Endothelial cell of umbilical vein (primary cell): Measurements from ENCODE around the gene RASGEF1C. TPM values are rescaled to one million over a fixed set of nuclear protein-coding genes. Genes with fewer than 3 reads are reported as not detected.

Experiments used
- BruUV-seq: library from RNA; stranded (reverse); fragments of 400-500 nt; replicated peaks from 2 replicates; lab custom pipeline; 2021; lab: Mats Ljungman, UMichigan
- CTCF ChIA-PET: fragments of 300-600, 350-600 bp; sonication (Branson Sonifier 250); formaldehyde crosslinking; loops from one replicate; lab custom pipeline; 2021; ENCODE audit warnings: antibody characterized with exemption, inconsistent platforms; lab: Charles Lee
- POLR2A ChIA-PET: fragments of 300-600, 350-600 bp; sonication (Branson Sonifier 250); formaldehyde crosslinking; loops from one replicate; lab custom pipeline; 2021; ENCODE audit warnings: antibody characterized with exemption, inconsistent platforms; lab: Charles Lee
- DNase-seq: peaks from one replicate; pipeline ENCODE4 v3.0.0-alpha.2; 2011; ENCODE audit warnings: low read depth, low spot score
- FAIRE-seq: peaks from 2 replicates; lab custom pipeline; 2011; peaks lifted over from hg19 to GRCh38; lab: Jason Lieb, UNC
- H2AFZ ChIP-seq: 2 replicates; pipeline ENCODE4 v1.6.0; 2012; ENCODE audit warnings: low read depth, low read length, control low read depth, inconsistent platforms
- H3K27ac ChIP-seq: 2 replicates; pipeline ENCODE4 v1.5.1; 2011; ENCODE audit warnings: low read depth, mild to moderate bottlenecking, control low read depth, low read length, moderate library complexity; ENCODE audit not compliant: insufficient read depth
- H3K27me3 ChIP-seq, 2 experiments: 2 replicates each; pipeline versions ENCODE4 v1.6.0 to v1.6.1; 2011; ENCODE audit warnings: low read length in 2 of 2, mixed read lengths in 1 of 2; ENCODE audit not compliant: control insufficient read depth in 2 of 2, insufficient read depth in 2 of 2
- H3K36me3 ChIP-seq, 2 experiments: 2 replicates in 1 of 2; 3 replicates in 1 of 2; pipeline ENCODE4 v1.5.1; 2011; ENCODE audit warnings: low read length in 2 of 2, mild to moderate bottlenecking in 1 of 2, moderate library complexity in 1 of 2; ENCODE audit not compliant: control insufficient read depth in 2 of 2, insufficient read depth in 2 of 2; ENCODE audit errors: extremely low read depth in 1 of 2
- H3K4me1 ChIP-seq: 3 replicates; pipeline ENCODE4 v1.5.1; 2011; ENCODE audit warnings: mild to moderate bottlenecking, low read length; ENCODE audit not compliant: control insufficient read depth, insufficient read depth; ENCODE audit errors: extremely low read depth
- H3K4me2 ChIP-seq: 2 replicates; pipeline ENCODE4 v1.6.1; 2011; ENCODE audit warnings: low read length, control low read depth, mixed read lengths; ENCODE audit not compliant: insufficient read depth
- H3K4me3 ChIP-seq, 3 experiments: fragments of 200-600 bp in 1 of 3; sonication (generic), shearing (Covaris generic) in 1 of 3; replicated peaks in 1 of 3; 2 replicates each; pipeline ENCODE4 v1.5.1; 2011 to 2016; ENCODE audit warnings: control low read depth in 3 of 3, low read length in 3 of 3, mild to moderate bottlenecking in 2 of 3, inconsistent platforms in 1 of 3, low read depth in 1 of 3, moderate library complexity in 1 of 3; ENCODE audit not compliant: insufficient read depth in 1 of 3
- H3K79me2 ChIP-seq: 2 replicates; pipeline ENCODE4 v1.6.0; 2012; ENCODE audit warnings: low read length, inconsistent platforms; ENCODE audit not compliant: control insufficient read depth, insufficient read depth
- H3K9ac ChIP-seq: replicated peaks from 2 replicates; pipeline ENCODE3; 2011; ENCODE audit warnings: low read length, control low read depth; ENCODE audit not compliant: insufficient read depth; ENCODE audit errors: extremely low read depth
- H3K9me1 ChIP-seq: replicated peaks from 3 replicates; pipeline ENCODE4 v1.6.0; 2011; ENCODE audit warnings: mild to moderate bottlenecking, low read length; ENCODE audit not compliant: control insufficient read depth, insufficient read depth; ENCODE audit errors: extremely low read depth
- H3K9me3 ChIP-seq: replicated peaks from 2 replicates; pipeline ENCODE4 v1.5.1; 2012; ENCODE audit warnings: low read length, inconsistent platforms; ENCODE audit not compliant: control insufficient read depth, insufficient read depth
- H4K20me1 ChIP-seq: replicated peaks from 2 replicates; pipeline ENCODE3; 2011; ENCODE audit warnings: mild to moderate bottlenecking, low read length; ENCODE audit not compliant: control insufficient read depth, insufficient read depth; ENCODE audit errors: extremely low read depth
- CTCF ChIP-seq, 2 donors: IDR thresholded peaks; 1 replicate in 1 of 2; 2 replicates in 1 of 2; pipeline ENCODE4 v1.5.1; 2011; ENCODE audit warnings: low read length in 2 of 2, mild to moderate bottlenecking in 2 of 2, moderate library complexity in 2 of 2, control low read depth in 1 of 2, inconsistent platforms in 1 of 2, low read depth in 1 of 2; ENCODE audit not compliant: insufficient read depth in 1 of 2; ENCODE audit errors: extremely low read depth in 1 of 2
- FOS ChIP-seq: IDR thresholded peaks from 2 replicates; pipeline ENCODE4 v1.6.1; 2011; ENCODE audit warnings: mild to moderate bottlenecking, low read length, moderate library complexity, borderline replicate concordance; ENCODE audit not compliant: insufficient read depth
- GATA2 ChIP-seq: IDR thresholded peaks from 2 replicates; pipeline ENCODE4 v1.7.0; 2011; ENCODE audit warnings: low read depth, mild to moderate bottlenecking, moderate library complexity, mixed read lengths, low read length; ENCODE audit not compliant: insufficient read length, insufficient read depth
- MAX ChIP-seq: IDR thresholded peaks from 2 replicates; pipeline ENCODE4 v1.6.1; 2011; ENCODE audit not compliant: insufficient read depth, insufficient read length
- MYC ChIP-seq: IDR thresholded peaks from one replicate; pipeline ENCODE4 v1.6.1; 2011; ENCODE audit warnings: mild to moderate bottlenecking, low read depth, low read length
- POLR2A ChIP-seq: IDR thresholded peaks from 2 replicates; pipeline ENCODE4 v1.6.1; 2012; ENCODE audit warnings: low read depth, mild to moderate bottlenecking, control low read depth, low read length
- dilution Hi-C: fragments of 300-500 bp; cut with MboI; formaldehyde crosslinking; loops from one replicate; pipeline ENCODE4 v1.15.0; 2019; ENCODE audit warnings: low sequenced_read_pairs; ENCODE audit not compliant: extremely low pct_ligation_motif_present
- intact Hi-C: fragments of 100-400 bp; cut with micrococcal nuclease; formaldehyde crosslinking; loops from one replicate; pipeline ENCODE4 v1.10.0; 2022
- polyA plus RNA-seq, 4 experiments: library from polyadenylated mRNA; depleted of rRNA in 3 of 4; stranded (reverse) in 3 of 4; unstranded in 1 of 4; fragments of >200 nt; gene quantifications; 2 replicates each; pipeline versions ENCODE4 v1.2.1 to v1.2.3, GENCODE V29; 2011 to 2012; ENCODE audit warnings: missing spikeins in 1 of 4
- total RNA-seq: library from RNA; stranded (reverse); gene quantifications from 2 replicates; pipeline ENCODE4 v1.2.3, GENCODE V29; 2021

RASGEF1C gene
- total and polyA plus RNA-seq, 2 donors (not counting 3 experiments of a cell fraction or from before 2014, with no cell fraction given) = not detected

- intact Hi-C loops = no loop called here
- FAIRE-seq = no peak
- Histone ChIP-seq H3K27me3 (peaks cover 5 to 6% of the 10 kb centered on the region in 2 experiments), H3K9me1 (no peaks in the 10 kb centered on the region), H3K4me2 (no peak overlapping the region), H4K20me1 (no peaks in the 10 kb centered on the region), H3K4me1 (peaks cover 1% of the 10 kb centered on the region), H3K79me2 (no peaks in the 10 kb centered on the region), H3K9ac (no peak overlapping the region), H3K36me3 (no peaks in the 10 kb centered on the region), H3K4me3 (no peak overlapping the region), H2AFZ (no peak overlapping the region), H3K9me3 (no peaks in the 10 kb centered on the region), H3K27ac (no peak overlapping the region)
- BruUV-seq = no TSS peak
- TF ChIP-seq GATA2 (no peak), CTCF (IDR thresholded peaks at IDR 0.05; ENCODE audit: extremely low read depth in 1 of 2, insufficient read depth in 1 of 2, low read depth in 1 of 2, low read length in 2 of 2) (no peak), MAX (no peak), FOS (no peak), POLR2A (no peak), MYC (no peak)
- CTCF ChIA-PET = no interaction called here
- DNase-seq = no peak
- dilution Hi-C loops = no loop called here
- POLR2A ChIA-PET = no interaction called here
Measured at GRCh38 chr5:180084638-180085561, 124.1 kb downstream of the RASGEF1C start.
